Activated naive CD4-positive, alpha-beta T cell treated with anti-CD3 and anti-CD28 coated beads, Interleukin-2, amount 50 U/mL, for 16 hours (primary cell): ENCODE measurements around the gene FAM174B.
"Not testable (repeated sequence)": the region's sequence is repeated elsewhere in the genome, so short reads cannot be mapped to it uniquely, and the experiment has no call there.

ENCODE experiments used
- DNase-seq: peaks from one replicate; pipeline ENCODE4 v3.0.0-alpha.2; 2020

FAM174B gene

GRCh38 chr15:92617549-92618520 lies 37.7 kb downstream of the FAM174B start:
- DNase-seq = no peak

GRCh38 chr15:92616621-92617548 lies 38.7 kb downstream of the FAM174B start:
- no peak for DNase-seq

- no peak for DNase-seq
These were observed 40.5 kb downstream of the FAM174B start for GRCh38 chr15:92614791-92615785.

GRCh38 chr15:92614301-92614700 lies 41.3 kb downstream of the FAM174B start:
- no peak for DNase-seq

GRCh38 chr15:92613841-92614240 lies 41.7 kb downstream of the FAM174B start:
- DNase-seq = no peak

- DNase-seq = no peak
These were observed 42.7 kb downstream of the FAM174B start for GRCh38 chr15:92612891-92613290.

- DNase-seq = no peak
These were observed 43.4 kb downstream of the FAM174B start for GRCh38 chr15:92611995-92612745.

GRCh38 chr15:92611150-92611549 lies 44.4 kb downstream of the FAM174B start:
- no peak for DNase-seq

- no peak for DNase-seq
These were observed 45.5 kb downstream of the FAM174B start for GRCh38 chr15:92610101-92610520.

GRCh38 chr15:92608866-92609700 lies 46.5 kb downstream of the FAM174B start:
- no peak for DNase-seq

- not testable (repeated sequence) for DNase-seq
These were observed 48.8 kb downstream of the FAM174B start for GRCh38 chr15:92606836-92607150.

- no peak for DNase-seq
These were observed 49.3 kb downstream of the FAM174B start for GRCh38 chr15:92606126-92606835.

GRCh38 chr15:92605225-92605944 lies 50.2 kb downstream of the FAM174B start:
- DNase-seq = no peak

- DNase-seq = no peak
These were observed 51.7 kb downstream of the FAM174B start for GRCh38 chr15:92603743-92604470.

- DNase-seq = no peak
These were observed 52.3 kb downstream of the FAM174B start for GRCh38 chr15:92603278-92603677.

- no peak for DNase-seq
These were observed 53.3 kb downstream of the FAM174B start for GRCh38 chr15:92602267-92602593.

- DNase-seq = no peak
These were observed 53.8 kb downstream of the FAM174B start for GRCh38 chr15:92601592-92602266.

- DNase-seq = no peak
These were observed 54.7 kb downstream of the FAM174B start for GRCh38 chr15:92600856-92601255.
